ENCODE results near the gene CYP17A1. TPM values are rescaled to one million over a fixed set of nuclear protein-coding genes. Genes with fewer than 3 reads are reported as not detected.

CYP17A1 gene
- total and polyA plus RNA-seq, 2 experiments from 2014 or later, result not detected

GRCh38 chr10:102799691-102800471, 37.3 kb downstream of the CYP17A1 start:
- peaks cover 13% of the 10 kb centered on the region for H3K27me3 Mint-ChIP-seq (ENCODE audit: insufficient read depth, low read depth, poor library complexity)
- H3K9me3 Mint-ChIP-seq, result peaks cover 5% of the 10 kb centered on the region; the same call in 2 of the 3 replicates
- Histone ChIP-seq H3K4me1 (ENCODE audit: insufficient read depth) (peaks cover 38% of the 10 kb centered on the region), H3K4me3 (no peak overlapping the region), H3K79me2 (replicated peaks; ENCODE audit: insufficient read depth) (0 out of 2 replicates have a peak, but pooled peaks cover 4% of the 10 kb centered on the region), H3K27me3 (ENCODE audit: insufficient read depth) (no peaks in the 10 kb centered on the region), H3K27ac (ENCODE audit: low read depth) (peak overlapping the region; percentile 84; the same call in 1 of the 2 replicates), H3K4me2 (peak overlapping the region; percentile 61), H2AFZ (no peak overlapping the region), H3K9me2 (ENCODE audit: insufficient read depth) (no peaks in the 10 kb centered on the region; the same call in 1 of the 2 replicates), H3K36me3 (ENCODE audit: insufficient read depth) (no peaks in the 10 kb centered on the region), H3F3A (replicated peaks; ENCODE audit: low read depth) (peaks cover 20% of the 10 kb centered on the region), H4K20me1 (replicated peaks; ENCODE audit: insufficient read depth) (no peaks in the 10 kb centered on the region)
- TF ChIP-seq ZNF462 (CRISPR knock-in tag; IDR thresholded peaks at IDR 0.05), result no peak
- peak overlapping the region; percentile 76; the same call in 1 of the 2 replicates for H3K27ac Mint-ChIP-seq
- peaks cover 56% of the 10 kb centered on the region for H3K4me1 Mint-ChIP-seq
- ATAC-seq, result no peak
- no peak overlapping the region for H3K4me3 Mint-ChIP-seq
- H3K36me3 Mint-ChIP-seq (ENCODE audit: low read depth), result peaks cover 20% of the 10 kb centered on the region
- no peak for DNase-seq (ENCODE audit: low spot score)

- no peaks in the 10 kb centered on the region for H3K9me2 ChIP-seq (ENCODE audit: insufficient read depth)
- H3K79me2 ChIP-seq (replicated peaks; ENCODE audit: insufficient read depth), result 0 out of 2 replicates have a peak, but pooled peaks cover 14% of the 10 kb centered on the region
- H3K4me3 Mint-ChIP-seq, result no peak overlapping the region
- no peaks in the 10 kb centered on the region for H4K20me1 ChIP-seq (replicated peaks; ENCODE audit: insufficient read depth)
- no peaks in the 10 kb centered on the region for H3K36me3 ChIP-seq (ENCODE audit: insufficient read depth)
- H3K9me3 Mint-ChIP-seq, result no peaks in the 10 kb centered on the region
- peaks cover 15% of the 10 kb centered on the region for H3K36me3 Mint-ChIP-seq (ENCODE audit: low read depth)
- 0 out of 2 replicates have a peak overlapping the region, but pooled peaks have one; percentile 66 for H3K27ac Mint-ChIP-seq
- DNase-seq (ENCODE audit: low spot score) (no peak), ATAC-seq (no peak)
- H3K27me3 ChIP-seq (ENCODE audit: insufficient read depth), result no peaks in the 10 kb centered on the region
- H3K4me3 ChIP-seq, result no peak overlapping the region
- H3K4me1 ChIP-seq (ENCODE audit: insufficient read depth), result peaks cover 21% of the 10 kb centered on the region
- H3K27ac ChIP-seq (ENCODE audit: low read depth), result no peak overlapping the region; the same call in 1 of the 2 replicates
- H2AFZ ChIP-seq, result no peak overlapping the region
- peaks cover 38% of the 10 kb centered on the region for H3K4me1 Mint-ChIP-seq
- H3K27me3 Mint-ChIP-seq (ENCODE audit: insufficient read depth, low read depth, poor library complexity), result no peaks in the 10 kb centered on the region
- H3K4me2 ChIP-seq, result no peak overlapping the region
- peaks cover 5% of the 10 kb centered on the region; the same call in 1 of the 2 replicates for H3F3A ChIP-seq (replicated peaks; ENCODE audit: low read depth)
- TF ChIP-seq JUNB (IDR thresholded peaks at IDR 0.05; ENCODE audit: unreplicated experiment), result no peak
- TF ChIP-seq EZH2phosphoT487 (IDR thresholded peaks at IDR 0.05; ENCODE audit: unreplicated experiment), result no peak
- TF ChIP-seq STAT1 (IDR thresholded peaks at IDR 0.05; ENCODE audit: unreplicated experiment), result no peak
- no peak for TF ChIP-seq EZH2 (IDR thresholded peaks at IDR 0.05; ENCODE audit: low read depth, unreplicated experiment)
- no peak for TF ChIP-seq ZNF114 (CRISPR knock-in tag; IDR thresholded peaks at IDR 0.05)
- TF ChIP-seq CREB1 (CRISPR knock-in tag; IDR thresholded peaks at IDR 0.05; ENCODE audit: low read depth), result no peak
- no peak for TF ChIP-seq REST (IDR thresholded peaks at IDR 0.05; ENCODE audit: unreplicated experiment)
- no peak for TF ChIP-seq ZNF331 (CRISPR knock-in tag; IDR thresholded peaks at IDR 0.05; ENCODE audit: low read depth)
Observed at GRCh38 chr10:102796407-102797176, 40.6 kb downstream of the CYP17A1 start.
